Adipocyte (in vitro differentiated cells): ENCODE measurements around the gene NPDC1.

Source experiments
- DNase-seq: peaks from one replicate; pipeline ENCODE4 v3.0.0-alpha.2; 2015; ENCODE audit warnings: low read depth
- H3K27me3 ChIP-seq: replicated peaks from 2 replicates; pipeline ENCODE4 v1.7.0; 2013; ENCODE audit warnings: mild to moderate bottlenecking, low read length, moderate library complexity; ENCODE audit not compliant: control insufficient read depth, insufficient read depth
- H3K36me3 ChIP-seq: 2 replicates; pipeline ENCODE4 v1.7.0; 2013; ENCODE audit warnings: low read length, mild to moderate bottlenecking, moderate library complexity; ENCODE audit not compliant: control insufficient read depth, insufficient read depth, severe bottlenecking
- H3K4me1 ChIP-seq: 2 replicates; pipeline ENCODE4 v1.7.0; 2013; ENCODE audit warnings: mild to moderate bottlenecking, low read length, moderate library complexity; ENCODE audit not compliant: control insufficient read depth, insufficient read depth
- H3K4me3 ChIP-seq: 2 replicates; pipeline ENCODE4 v1.7.0; 2013; ENCODE audit warnings: mild to moderate bottlenecking, low read length, moderate library complexity
- H3K9ac ChIP-seq: 2 replicates; pipeline ENCODE4 v1.7.0; 2013; ENCODE audit warnings: mild to moderate bottlenecking, low read length, moderate library complexity
- H3K9me3 ChIP-seq: 2 replicates; pipeline ENCODE4 v1.7.0; 2013; ENCODE audit warnings: mild to moderate bottlenecking, low read length, moderate library complexity; ENCODE audit not compliant: control insufficient read depth

The NPDC1 gene

GRCh38 chr9:137082222-137082924, 36.4 kb upstream of the NPDC1 start:
- Histone ChIP-seq H3K9ac (peak overlapping the region; percentile 64), H3K36me3 (peaks cover 27% of the 10 kb centered on the region), H3K4me3 (no peak overlapping the region), H3K27me3 (no peaks in the 10 kb centered on the region), H3K9me3 (no peaks in the 10 kb centered on the region), H3K4me1 (peaks cover 40% of the 10 kb centered on the region)
- DNase-seq: no peak

- H3K36me3 ChIP-seq: peaks cover 27% of the 10 kb centered on the region
- no peaks in the 10 kb centered on the region for H3K9me3 ChIP-seq
- DNase-seq: no peak
- H3K9ac ChIP-seq: no peak overlapping the region
- H3K4me1 ChIP-seq: peaks cover 33% of the 10 kb centered on the region
- H3K4me3 ChIP-seq: no peak overlapping the region
- no peaks in the 10 kb centered on the region for H3K27me3 ChIP-seq
Measured at GRCh38 chr9:137080260-137081122, 34.5 kb upstream of the NPDC1 start.

- DNase-seq: no peak
- Histone ChIP-seq H3K36me3 (peaks cover 27% of the 10 kb centered on the region), H3K4me3 (no peak overlapping the region), H3K9ac (no peak overlapping the region), H3K4me1 (peaks cover 24% of the 10 kb centered on the region), H3K27me3 (no peaks in the 10 kb centered on the region), H3K9me3 (no peaks in the 10 kb centered on the region)
Measured at GRCh38 chr9:137079401-137079787, 33.4 kb upstream of the NPDC1 start.

- Histone ChIP-seq H3K4me3 (peak overlapping the region; percentile 81), H3K27me3 (no peaks in the 10 kb centered on the region)
Measured at GRCh38 chr9:137078701-137079400, 32.9 kb upstream of the NPDC1 start.

GRCh38 chr9:137077758-137078693, 32.0 kb upstream of the NPDC1 start:
- Histone ChIP-seq H3K9ac (peak overlapping the region; percentile 84), H3K4me1 (peaks cover 11% of the 10 kb centered on the region), H3K9me3 (no peaks in the 10 kb centered on the region), H3K27me3 (no peaks in the 10 kb centered on the region), H3K36me3 (peaks cover 27% of the 10 kb centered on the region), H3K4me3 (peak overlapping the region; percentile 81)
- peak; percentile 28 for DNase-seq

More at GRCh38 chr9:137078701-137079400, 32.9 kb upstream of the NPDC1 start:
- H3K9ac ChIP-seq: peak overlapping the region; percentile 84
- peaks cover 27% of the 10 kb centered on the region for H3K36me3 ChIP-seq
- DNase-seq: no peak
- no peaks in the 10 kb centered on the region for H3K9me3 ChIP-seq
- H3K4me1 ChIP-seq: peaks cover 19% of the 10 kb centered on the region

- Histone ChIP-seq H3K4me1 (peaks cover 6% of the 10 kb centered on the region), H3K9me3 (no peaks in the 10 kb centered on the region), H3K9ac (peak within 1 kb of the TSS; percentile 84), H3K36me3 (peaks cover 24% of the 10 kb centered on the region), H3K27me3 (no peaks in the 10 kb centered on the region), H3K4me3 (peak within 1 kb of the TSS; percentile 81)
- peak; percentile 73 for DNase-seq
Measured at GRCh38 chr9:137077010-137077747, 31.2 kb upstream of the NPDC1 start, which contains the start of gene UAP1L1. TSS of gene UAP1L1 (plus strand) at chr9:137077517. CDS start at chr9:137077533, 16 bp downstream.

GRCh38 chr9:137076636-137077009, 30.6 kb upstream of the NPDC1 start:
- no peak for DNase-seq
- peak overlapping the region; percentile 27 for H3K4me3 ChIP-seq
- peaks cover 6% of the 10 kb centered on the region for H3K4me1 ChIP-seq
- H3K36me3 ChIP-seq: peaks cover 21% of the 10 kb centered on the region
- no peaks in the 10 kb centered on the region for H3K27me3 ChIP-seq
- peak overlapping the region; percentile 78 for H3K9ac ChIP-seq
- no peaks in the 10 kb centered on the region for H3K9me3 ChIP-seq

GRCh38 chr9:137075275-137075775, 29.3 kb upstream of the NPDC1 start:
- H3K9me3 ChIP-seq: no peaks in the 10 kb centered on the region
- peaks cover 6% of the 10 kb centered on the region for H3K4me1 ChIP-seq
- H3K27me3 ChIP-seq: no peaks in the 10 kb centered on the region
- H3K9ac ChIP-seq: no peak overlapping the region
- no peak for DNase-seq
- peaks cover 11% of the 10 kb centered on the region for H3K36me3 ChIP-seq
- H3K4me3 ChIP-seq: no peak overlapping the region

GRCh38 chr9:137074657-137075274, 28.8 kb upstream of the NPDC1 start:
- Histone ChIP-seq H3K36me3 (peaks cover 6% of the 10 kb centered on the region), H3K4me3 (no peak overlapping the region), H3K9ac (no peak overlapping the region), H3K27me3 (no peaks in the 10 kb centered on the region), H3K9me3 (no peaks in the 10 kb centered on the region), H3K4me1 (peaks cover 6% of the 10 kb centered on the region)
- DNase-seq: no peak
